GF-D8 (cell line): ENCODE measurements around the gene SGPP2.
A peak's percentile ranks its signal among the peaks of the same experiment; 100 is the strongest.

Source experiments
- DNase-seq: peaks from one replicate; lab custom pipeline; 2025; lab: John Stamatoyannopoulos, UW

Gene SGPP2

GRCh38 chr2:222525811-222526210 is 101.5 kb downstream of the SGPP2 start:
- no peak for DNase-seq

- no peak for DNase-seq
These were observed 102.3 kb downstream of the SGPP2 start for GRCh38 chr2:222526480-222527277.

GRCh38 chr2:222532315-222532714 is 108.0 kb downstream of the SGPP2 start:
- no peak for DNase-seq

GRCh38 chr2:222535477-222535876 is 111.1 kb downstream of the SGPP2 start:
- no peak for DNase-seq

GRCh38 chr2:222538535-222538934 is 114.2 kb downstream of the SGPP2 start:
- DNase-seq: no peak

GRCh38 chr2:222544661-222545060 is 120.3 kb downstream of the SGPP2 start:
- DNase-seq: no peak

- DNase-seq: no peak
These were observed 121.8 kb downstream of the SGPP2 start for GRCh38 chr2:222545823-222546795.

- no peak for DNase-seq
These were observed 122.7 kb downstream of the SGPP2 start for GRCh38 chr2:222547083-222547482.

- DNase-seq: no peak
These were observed 124.6 kb downstream of the SGPP2 start for GRCh38 chr2:222548992-222549391.

GRCh38 chr2:222554517-222554916 is 130.2 kb downstream of the SGPP2 start:
- DNase-seq: no peak

GRCh38 chr2:222561151-222561550 is 136.8 kb downstream of the SGPP2 start:
- DNase-seq: no peak

- DNase-seq: peak; percentile 22
These were observed 137.7 kb downstream of the SGPP2 start for GRCh38 chr2:222561817-222562645.

- no peak for DNase-seq
These were observed 138.9 kb downstream of the SGPP2 start for GRCh38 chr2:222563106-222563718.

GRCh38 chr2:222563936-222564335 is 139.6 kb downstream of the SGPP2 start:
- no peak for DNase-seq

GRCh38 chr2:222566229-222566628 is 141.9 kb downstream of the SGPP2 start:
- DNase-seq: no peak

- DNase-seq: no peak
These were observed 144.5 kb downstream of the SGPP2 start for GRCh38 chr2:222568865-222569264.

GRCh38 chr2:222569826-222570225 is 145.5 kb downstream of the SGPP2 start:
- no peak for DNase-seq

GRCh38 chr2:222572264-222572721 is 147.9 kb downstream of the SGPP2 start:
- DNase-seq: no peak

GRCh38 chr2:222572751-222573174 is 148.4 kb downstream of the SGPP2 start:
- no peak for DNase-seq

GRCh38 chr2:222575618-222576017 is 151.3 kb downstream of the SGPP2 start:
- no peak for DNase-seq
